OCI-LY3 (cell line): ENCODE results near the gene DDI2.

ENCODE experiments used
- H2AFZ ChIP-seq: fragments of 200-600, 300-600 bp; shearing (Covaris generic); 2 replicates; pipeline ENCODE4 v1.6.0; 2014; ENCODE audit warnings: antibody characterized with exemption, low read depth, low read length
- H3K27ac ChIP-seq: fragments of 200-600, 300-600 bp; sonication (generic); 2 replicates; pipeline ENCODE4 v1.5.1; 2014; ENCODE audit warnings: mild to moderate bottlenecking, low read length, moderate library complexity, mixed read lengths
- H3K27me3 ChIP-seq: fragments of 200-600, 300-600 bp; sonication (generic); 2 replicates; pipeline ENCODE4 v1.6.1; 2014; ENCODE audit warnings: low read depth, low read length, mixed read lengths
- H3K36me3 ChIP-seq: fragments of 200-600, 300-600 bp; sonication (generic); replicated peaks from 2 replicates; pipeline ENCODE3; 2014; ENCODE audit warnings: low read depth, low read length, mixed read lengths
- H3K4me1 ChIP-seq: fragments of 300-600, 200-600 bp; sonication (generic); 2 replicates; pipeline ENCODE4 v1.6.1; 2014; ENCODE audit warnings: low read length, mixed read lengths
- H3K4me2 ChIP-seq: fragments of 200-600, 300-600 bp; sonication (generic); 2 replicates; pipeline ENCODE4 v1.6.1; 2014; ENCODE audit warnings: low read length, mixed read lengths
- H3K4me3 ChIP-seq: fragments of 300-600, 200-600 bp; sonication (generic); 2 replicates; pipeline ENCODE4 v1.5.1; 2014; ENCODE audit warnings: antibody characterized with exemption, mild to moderate bottlenecking, low read length, moderate library complexity
- H3K79me2 ChIP-seq: fragments of 300-600, 200-600 bp; shearing (Covaris generic); 2 replicates; pipeline ENCODE4 v1.6.1; 2014; ENCODE audit warnings: mild to moderate bottlenecking, low read length, mixed read lengths
- H3K9ac ChIP-seq: fragments of 300-600, 200-600 bp; shearing (Covaris generic); 2 replicates; pipeline ENCODE4 v1.6.0; 2014; ENCODE audit warnings: mild to moderate bottlenecking, low read length, moderate library complexity
- H3K9me3 ChIP-seq: fragments of 200-600, 300-600 bp; shearing (Covaris generic); 2 replicates; pipeline ENCODE4 v1.6.1; 2014; ENCODE audit warnings: low read length, mixed read lengths; ENCODE audit not compliant: insufficient read depth
- H4K20me1 ChIP-seq: fragments of 200-600, 300-600 bp; sonication (generic); 2 replicates; pipeline ENCODE4 v1.6.1; 2016; ENCODE audit warnings: low read length, mixed read lengths; ENCODE audit not compliant: insufficient read depth
- CTCF ChIP-seq: fragments of 200-600, 300-600 bp; sonication (generic); IDR thresholded peaks from 2 replicates; pipeline ENCODE4 v1.5.1; 2014; ENCODE audit warnings: antibody characterized with exemption, low read length, low read depth
- EZH2phosphoT487 ChIP-seq: fragments of 200-600 bp; shearing (Covaris generic); IDR thresholded peaks from 2 replicates; pipeline ENCODE4 v1.6.1; 2018; ENCODE audit warnings: antibody characterized with exemption, mixed run types, low read depth

Gene DDI2

GRCh38 chr1:15669074-15669473 is 51.8 kb downstream of the DDI2 start:
- no peak for TF ChIP-seq CTCF
- no peak for TF ChIP-seq EZH2phosphoT487
- Histone ChIP-seq H3K27me3 (no peaks in the 10 kb centered on the region), H4K20me1 (no peaks in the 10 kb centered on the region; the same call in 1 of the 2 replicates), H3K27ac (no peak overlapping the region), H2AFZ (no peak overlapping the region), H3K9ac (no peak overlapping the region), H3K79me2 (no peaks in the 10 kb centered on the region), H3K9me3 (no peaks in the 10 kb centered on the region), H3K4me3 (no peak overlapping the region), H3K4me1 (peaks cover 15% of the 10 kb centered on the region), H3K4me2 (no peak overlapping the region), H3K36me3 (no peaks in the 10 kb centered on the region)

- Histone ChIP-seq H3K79me2 (no peaks in the 10 kb centered on the region), H3K9me3 (no peaks in the 10 kb centered on the region), H3K9ac (no peak overlapping the region)
These were observed 52.6 kb downstream of the DDI2 start for GRCh38 chr1:15669864-15670263.

DNA sequence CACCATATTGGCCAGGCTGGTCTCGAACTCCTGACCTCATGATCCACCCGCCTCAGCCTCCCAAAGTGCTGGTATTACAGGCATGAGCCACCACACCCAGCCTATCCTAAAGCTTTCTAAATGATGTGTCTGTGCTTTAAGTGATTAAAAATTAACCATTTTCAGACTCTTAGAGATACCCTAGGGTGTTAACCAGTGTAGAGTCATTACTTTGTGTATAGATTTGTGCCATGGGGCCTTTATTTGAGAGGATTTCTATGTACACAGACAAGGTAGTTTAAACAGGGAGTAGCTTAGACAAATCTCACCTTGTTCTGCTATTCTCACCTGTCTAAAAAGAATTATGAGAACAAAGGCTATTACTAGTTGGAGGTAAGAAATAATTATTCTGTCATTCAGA is 54.2 kb downstream of the DDI2 start:
- Histone ChIP-seq H3K27me3 (no peaks in the 10 kb centered on the region), H3K36me3 (no peaks in the 10 kb centered on the region)
- no peak for TF ChIP-seq EZH2phosphoT487
- no peak for TF ChIP-seq CTCF

More at GRCh38 chr1:15669864-15670263, 52.6 kb downstream of the DDI2 start:
- peaks cover 20% of the 10 kb centered on the region for H3K4me1 ChIP-seq
- H3K4me2 ChIP-seq = no peak overlapping the region
- H3K36me3 ChIP-seq = no peaks in the 10 kb centered on the region
- H2AFZ ChIP-seq = no peak overlapping the region
- no peaks in the 10 kb centered on the region for H3K27me3 ChIP-seq
- no peak overlapping the region for H3K4me3 ChIP-seq
- no peak for TF ChIP-seq EZH2phosphoT487
- no peak for TF ChIP-seq CTCF
- no peaks in the 10 kb centered on the region for H4K20me1 ChIP-seq
- no peak overlapping the region for H3K27ac ChIP-seq

GRCh38 chr1:15674386-15675159 is 57.3 kb downstream of the DDI2 start:
- H3K9me3 ChIP-seq = no peaks in the 10 kb centered on the region
- no peak overlapping the region for H3K4me3 ChIP-seq
- peaks cover 33% of the 10 kb centered on the region for H3K4me1 ChIP-seq
- no peaks in the 10 kb centered on the region for H3K36me3 ChIP-seq
- no peak overlapping the region for H3K27ac ChIP-seq
- H4K20me1 ChIP-seq = no peaks in the 10 kb centered on the region
- TF ChIP-seq EZH2phosphoT487 = no peak
- no peak for TF ChIP-seq CTCF
- no peak overlapping the region for H2AFZ ChIP-seq
- H3K79me2 ChIP-seq = no peaks in the 10 kb centered on the region
- H3K9ac ChIP-seq = no peak overlapping the region
- no peaks in the 10 kb centered on the region for H3K27me3 ChIP-seq
- H3K4me2 ChIP-seq = no peak overlapping the region

More for the DNA sequence above, 54.2 kb downstream of the DDI2 start:
- no peaks in the 10 kb centered on the region for H3K9me3 ChIP-seq
- no peak overlapping the region for H3K9ac ChIP-seq
- H3K79me2 ChIP-seq = no peaks in the 10 kb centered on the region
- H4K20me1 ChIP-seq = no peaks in the 10 kb centered on the region
- peaks cover 20% of the 10 kb centered on the region for H3K4me1 ChIP-seq
- no peak overlapping the region for H3K4me3 ChIP-seq
- no peak overlapping the region for H2AFZ ChIP-seq
- no peak overlapping the region for H3K4me2 ChIP-seq
- H3K27ac ChIP-seq = no peak overlapping the region
